GM12872 (cell line): Measurements from ENCODE around the gene LMAN1L.

Source experiments
- TF ChIP-seq, protein P1 (sequence below): IDR thresholded peaks from 3 replicates; pipeline ENCODE4 v1.5.1; 2011; ENCODE audit warnings: low read depth, mild to moderate bottlenecking, low read length, moderate library complexity; ENCODE audit not compliant: insufficient read depth

The LMAN1L gene

DNA sequence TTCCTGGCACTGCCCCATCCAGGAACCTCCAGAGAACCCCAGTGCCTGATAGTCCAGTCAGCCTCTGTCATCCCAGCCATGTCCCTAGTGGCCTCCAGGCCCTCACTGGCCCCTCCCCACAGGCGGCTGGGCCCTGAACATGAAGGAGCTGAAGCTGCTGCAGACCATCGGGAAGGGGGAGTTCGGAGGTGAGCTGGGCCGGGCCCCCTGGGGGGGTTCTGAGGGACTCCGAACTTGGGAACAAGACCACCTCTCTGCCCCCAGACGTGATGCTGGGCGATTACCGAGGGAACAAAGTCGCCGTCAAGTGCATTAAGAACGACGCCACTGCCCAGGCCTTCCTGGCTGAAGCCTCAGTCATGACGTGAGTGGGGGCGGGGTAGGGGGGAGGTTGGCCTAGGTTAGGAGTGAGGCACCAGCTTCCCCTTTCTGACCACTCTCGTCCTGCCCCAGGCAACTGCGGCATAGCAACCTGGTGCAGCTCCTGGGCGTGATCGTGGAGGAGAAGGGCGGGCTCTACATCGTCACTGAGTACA is 12.0 kb upstream of the LMAN1L start:
- TF ChIP-seq, protein P1, sequence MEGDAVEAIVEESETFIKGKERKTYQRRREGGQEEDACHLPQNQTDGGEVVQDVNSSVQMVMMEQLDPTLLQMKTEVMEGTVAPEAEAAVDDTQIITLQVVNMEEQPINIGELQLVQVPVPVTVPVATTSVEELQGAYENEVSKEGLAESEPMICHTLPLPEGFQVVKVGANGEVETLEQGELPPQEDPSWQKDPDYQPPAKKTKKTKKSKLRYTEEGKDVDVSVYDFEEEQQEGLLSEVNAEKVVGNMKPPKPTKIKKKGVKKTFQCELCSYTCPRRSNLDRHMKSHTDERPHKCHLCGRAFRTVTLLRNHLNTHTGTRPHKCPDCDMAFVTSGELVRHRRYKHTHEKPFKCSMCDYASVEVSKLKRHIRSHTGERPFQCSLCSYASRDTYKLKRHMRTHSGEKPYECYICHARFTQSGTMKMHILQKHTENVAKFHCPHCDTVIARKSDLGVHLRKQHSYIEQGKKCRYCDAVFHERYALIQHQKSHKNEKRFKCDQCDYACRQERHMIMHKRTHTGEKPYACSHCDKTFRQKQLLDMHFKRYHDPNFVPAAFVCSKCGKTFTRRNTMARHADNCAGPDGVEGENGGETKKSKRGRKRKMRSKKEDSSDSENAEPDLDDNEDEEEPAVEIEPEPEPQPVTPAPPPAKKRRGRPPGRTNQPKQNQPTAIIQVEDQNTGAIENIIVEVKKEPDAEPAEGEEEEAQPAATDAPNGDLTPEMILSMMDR, result no peak

DNA sequence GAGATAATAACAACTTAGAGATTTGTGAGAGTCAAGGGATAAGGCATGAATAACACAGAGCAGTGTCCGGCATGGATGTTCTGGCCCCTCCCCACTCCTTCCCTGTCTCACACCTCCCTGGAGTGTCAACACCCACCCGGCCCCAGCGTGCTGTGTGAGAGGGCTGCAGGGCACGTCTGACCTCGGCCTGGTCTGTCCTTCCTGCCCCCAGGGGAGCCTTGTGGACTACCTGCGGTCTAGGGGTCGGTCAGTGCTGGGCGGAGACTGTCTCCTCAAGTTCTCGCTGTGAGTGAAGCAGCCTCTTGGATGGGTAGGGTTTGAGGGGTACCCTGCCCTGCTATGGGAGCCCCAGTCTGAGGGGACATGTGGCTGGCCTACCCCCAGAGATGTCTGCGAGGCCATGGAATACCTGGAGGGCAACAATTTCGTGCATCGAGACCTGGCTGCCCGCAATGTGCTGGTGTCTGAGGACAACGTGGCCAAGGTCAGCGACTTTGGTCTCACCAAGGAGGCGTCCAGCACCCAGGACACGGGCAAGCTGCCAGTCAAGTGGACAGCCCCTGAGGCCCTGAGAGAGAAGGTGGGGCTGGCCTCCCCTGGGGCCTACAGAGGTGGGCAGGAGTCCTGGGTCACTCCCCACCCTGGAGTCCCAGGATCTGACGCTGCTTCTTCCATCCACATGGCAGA is 11.2 kb upstream of the LMAN1L start:
- TF ChIP-seq, protein P1, result no peak

DNA sequence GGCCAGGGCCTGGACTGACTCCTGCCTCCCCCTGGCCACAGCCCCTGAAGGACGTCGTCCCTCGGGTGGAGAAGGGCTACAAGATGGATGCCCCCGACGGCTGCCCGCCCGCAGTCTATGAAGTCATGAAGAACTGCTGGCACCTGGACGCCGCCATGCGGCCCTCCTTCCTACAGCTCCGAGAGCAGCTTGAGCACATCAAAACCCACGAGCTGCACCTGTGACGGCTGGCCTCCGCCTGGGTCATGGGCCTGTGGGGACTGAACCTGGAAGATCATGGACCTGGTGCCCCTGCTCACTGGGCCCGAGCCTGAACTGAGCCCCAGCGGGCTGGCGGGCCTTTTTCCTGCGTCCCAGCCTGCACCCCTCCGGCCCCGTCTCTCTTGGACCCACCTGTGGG is 10.3 kb upstream of the LMAN1L start:
- TF ChIP-seq, protein P1, result no peak

DNA sequence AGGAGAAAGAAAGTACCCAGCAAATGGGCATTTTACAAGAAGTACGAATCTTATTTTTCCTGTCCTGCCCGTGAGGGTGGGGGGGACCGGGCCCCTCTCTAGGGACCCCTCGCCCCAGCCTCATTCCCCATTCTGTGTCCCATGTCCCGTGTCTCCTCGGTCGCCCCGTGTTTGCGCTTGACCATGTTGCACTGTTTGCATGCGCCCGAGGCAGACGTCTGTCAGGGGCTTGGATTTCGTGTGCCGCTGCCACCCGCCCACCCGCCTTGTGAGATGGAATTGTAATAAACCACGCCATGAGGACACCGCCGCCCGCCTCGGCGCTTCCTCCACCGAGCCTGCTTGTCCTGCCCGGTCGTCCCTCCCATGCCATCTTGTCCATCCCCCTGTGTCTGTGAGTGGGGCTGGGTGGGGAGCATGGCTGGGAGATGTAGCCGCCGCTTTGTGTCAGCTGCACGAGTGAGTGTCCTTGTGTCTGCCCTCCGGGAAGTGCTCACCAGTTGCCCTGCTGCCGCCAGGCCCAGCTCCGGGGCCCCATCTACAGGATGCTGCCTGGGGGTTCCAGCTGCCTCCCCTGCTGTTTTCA is 9.7 kb upstream of the LMAN1L start:
- TF ChIP-seq, protein P1, result no peak

DNA sequence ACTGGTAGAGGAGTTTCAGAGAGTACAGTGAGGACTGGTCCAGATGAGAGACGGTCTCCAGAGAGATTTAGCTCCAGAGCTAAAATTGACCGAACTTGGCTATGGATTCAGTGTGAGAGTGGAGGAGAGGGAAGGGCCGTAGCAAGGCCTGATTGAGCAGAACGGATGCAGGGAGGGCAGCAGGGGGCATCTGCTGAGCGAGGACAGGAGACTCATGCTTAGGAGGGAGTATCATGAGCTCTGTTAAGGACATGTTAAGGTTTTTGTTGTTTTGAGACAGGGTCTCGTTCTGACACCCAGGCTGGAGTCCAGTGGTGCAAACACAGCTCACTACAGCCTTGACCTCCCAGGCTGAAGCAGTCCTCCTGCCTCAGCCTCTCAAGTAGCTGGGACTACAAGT is 7.7 kb upstream of the LMAN1L start:
- TF ChIP-seq, protein P1, result no peak

DNA sequence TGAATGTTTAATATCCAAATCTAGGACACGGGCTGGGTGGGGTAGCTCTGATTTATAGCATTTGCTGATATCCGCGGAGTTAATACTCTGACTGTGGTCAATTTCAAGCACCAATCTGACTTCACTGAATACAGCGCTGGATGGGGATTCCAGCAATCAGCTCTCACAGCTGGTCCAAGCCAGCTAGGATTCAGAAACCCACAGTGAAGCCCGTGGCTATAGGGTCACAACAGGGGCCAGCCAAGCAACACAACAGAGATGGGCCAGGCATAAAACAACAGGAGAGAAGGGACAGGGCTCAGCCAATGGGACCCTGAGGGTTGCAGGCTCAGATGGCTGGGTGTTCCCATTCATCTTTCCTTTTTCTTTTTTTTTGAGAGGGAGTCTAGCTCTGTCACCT is 5.4 kb upstream of the LMAN1L start:
- TF ChIP-seq, protein P1, result no peak

DNA sequence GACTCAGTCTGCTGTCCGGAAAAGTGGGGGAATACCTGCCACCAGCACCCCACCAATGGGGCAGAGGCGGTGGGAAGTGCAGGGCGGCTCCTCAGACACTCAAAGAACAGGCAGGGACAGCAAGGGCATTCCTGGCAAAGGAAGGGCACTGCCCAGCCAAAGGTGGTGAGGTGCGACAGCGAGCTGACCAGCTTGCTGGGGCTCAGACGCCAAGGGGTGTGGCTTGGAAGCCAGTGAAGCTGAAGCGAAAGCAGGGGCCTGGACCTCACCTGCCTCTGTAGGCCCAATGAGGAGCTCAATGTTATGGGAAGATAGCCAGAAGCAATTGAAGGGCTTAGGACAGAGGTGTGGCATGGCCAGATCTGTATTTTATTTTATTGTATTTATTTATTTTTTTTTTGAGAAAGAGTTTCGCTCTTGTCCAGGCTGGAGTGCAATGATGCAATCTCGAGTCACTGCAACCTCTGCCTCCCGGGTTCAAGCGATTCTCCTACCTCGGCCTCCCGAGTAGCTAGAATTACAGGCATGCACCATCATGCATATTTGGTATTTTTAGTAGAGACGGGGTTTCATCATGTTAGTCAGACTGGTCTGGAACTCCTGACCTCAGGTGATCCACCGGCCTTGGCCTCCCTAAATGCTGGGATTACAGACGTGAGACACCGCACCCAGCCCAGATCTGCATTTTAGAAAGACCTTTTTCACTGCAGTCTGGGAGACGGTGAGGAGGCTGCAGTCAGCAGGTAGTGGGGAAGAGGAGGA is 4.4 kb upstream of the LMAN1L start:
- TF ChIP-seq, protein P1, result no peak
